Activated CD4-positive, alpha-beta T cell treated with anti-CD3 and anti-CD28 coated beads, Interleukin-2, Interleukin-6, amounts not matched to agents 100 ng/mL and 50 ng/mL, durations not matched to agents 16 hours and 8 hours (primary cell): ENCODE results near the gene HLA-DOB.

Experiments
- DNase-seq: peaks from one replicate; pipeline ENCODE4 v3.0.0-alpha.2; 2020

The HLA-DOB gene

DNA sequence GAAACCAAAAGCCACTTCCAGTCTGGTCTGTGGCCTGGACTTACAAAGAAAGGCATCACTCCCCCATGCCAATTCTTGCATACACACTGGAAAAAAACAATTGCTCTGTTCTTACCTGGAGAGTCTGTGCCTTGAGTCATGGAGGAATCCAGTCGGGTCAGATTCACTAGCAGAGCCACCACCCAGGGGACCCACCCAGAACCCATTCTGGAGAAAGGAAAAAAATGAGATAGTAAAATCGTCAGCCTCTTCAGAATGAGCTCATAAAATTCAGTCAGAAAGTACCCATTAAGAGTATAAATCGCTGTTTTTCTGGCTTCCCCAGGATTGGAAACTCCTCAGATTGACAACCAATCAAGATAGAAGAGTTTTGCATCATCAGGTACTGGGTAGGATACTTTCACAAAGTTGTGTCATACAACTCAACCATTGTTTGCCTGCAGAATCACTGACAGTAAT is at the start of gene HLA-DOB:
HLA-DOB (minus strand) TSS at position 257 of the 459 bp plus-strand sequence; CDS start at position 206, 51 bp downstream.
- peak; percentile 40 for DNase-seq

DNA sequence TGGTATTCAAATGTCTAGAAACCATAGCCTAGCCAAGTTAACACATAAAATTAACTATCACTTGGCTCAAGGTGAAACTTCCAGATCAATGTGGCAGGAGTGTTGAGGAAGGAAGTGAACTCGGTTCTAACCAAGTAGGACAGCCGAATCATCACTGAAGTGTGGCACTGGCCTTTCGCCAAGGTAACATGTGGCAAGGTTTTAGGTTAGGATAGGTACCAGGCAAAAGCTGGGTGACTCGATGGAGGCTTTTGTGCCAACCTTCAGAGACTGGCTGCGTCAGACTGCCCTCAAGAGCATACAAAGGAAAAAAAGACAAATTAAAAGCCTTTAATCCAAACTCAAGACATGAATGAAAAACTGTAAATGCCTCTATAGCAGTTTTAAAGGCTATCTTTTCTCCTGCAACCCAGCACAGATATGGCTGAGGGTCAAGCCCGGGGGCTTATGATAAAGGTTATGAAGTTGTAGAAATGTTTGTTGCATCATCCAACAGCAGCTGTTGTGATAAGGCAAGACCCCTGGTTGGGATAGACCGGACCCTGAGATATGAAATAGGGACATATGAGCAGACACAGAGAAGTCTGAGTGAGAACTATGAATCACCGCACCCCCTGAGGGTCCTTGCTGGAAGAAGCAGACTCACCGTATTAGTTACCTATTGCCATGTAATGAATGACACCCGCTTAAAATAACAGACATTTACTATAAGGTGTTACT is 49.1 kb upstream of the HLA-DOB start:
- no peak for DNase-seq

DNA sequence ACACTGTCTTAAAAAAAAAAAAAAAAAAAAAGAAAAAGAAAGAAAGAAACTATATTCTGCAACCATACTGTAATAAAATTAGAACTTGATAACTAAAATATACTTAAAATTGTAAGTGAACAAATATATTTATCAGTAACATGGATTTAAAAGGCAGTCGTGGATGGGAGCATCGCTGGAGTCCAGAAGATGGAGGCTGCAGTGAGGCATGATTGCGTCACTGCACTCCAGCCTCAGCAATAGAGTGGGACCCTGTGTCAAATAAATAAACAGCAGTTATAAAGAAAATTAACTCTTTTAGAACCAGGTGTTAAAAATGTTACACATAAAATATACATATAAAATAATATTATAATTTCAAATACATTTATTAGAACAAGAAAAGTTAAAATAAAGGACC is 45.9 kb upstream of the HLA-DOB start:
- no peak for DNase-seq

DNA sequence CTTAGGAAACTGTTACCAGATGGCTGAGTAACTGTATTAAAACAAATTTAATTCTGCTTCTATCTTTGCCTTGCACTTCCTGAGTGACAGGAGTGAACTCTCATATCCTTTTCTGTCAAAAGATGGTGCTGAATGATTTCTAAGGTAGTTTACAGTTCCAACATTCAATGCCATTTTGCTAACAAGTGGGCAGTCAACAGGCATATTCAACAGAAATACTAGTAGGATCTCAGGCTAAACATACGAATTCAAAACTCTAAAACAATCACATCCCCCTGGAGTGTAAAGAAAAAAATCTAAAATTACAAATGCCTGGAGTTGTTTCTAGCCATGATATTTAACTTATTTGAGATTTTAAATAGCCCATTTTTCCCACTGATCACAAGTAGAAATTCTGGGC is 43.9 kb upstream of the HLA-DOB start:
- no peak for DNase-seq

DNA sequence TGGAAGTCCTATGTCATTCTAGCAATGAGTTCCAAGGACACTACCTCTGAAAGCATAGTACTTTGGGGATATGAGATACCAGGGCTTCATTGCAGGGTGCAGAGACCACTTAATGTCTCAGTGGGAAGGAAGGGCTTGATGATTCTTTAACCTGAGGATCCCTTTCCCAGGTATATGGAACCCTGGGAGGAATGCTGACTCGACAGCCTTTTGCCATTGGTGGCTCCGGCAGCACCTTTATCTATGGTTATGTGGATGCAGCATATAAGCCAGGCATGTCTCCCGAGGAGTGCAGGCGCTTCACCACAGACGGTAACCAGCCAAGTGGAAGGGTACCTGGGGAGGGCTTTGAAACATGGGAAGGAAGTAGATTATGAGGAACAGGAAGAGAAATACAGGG is 41.4 kb upstream of the HLA-DOB start:
- no peak for DNase-seq

DNA sequence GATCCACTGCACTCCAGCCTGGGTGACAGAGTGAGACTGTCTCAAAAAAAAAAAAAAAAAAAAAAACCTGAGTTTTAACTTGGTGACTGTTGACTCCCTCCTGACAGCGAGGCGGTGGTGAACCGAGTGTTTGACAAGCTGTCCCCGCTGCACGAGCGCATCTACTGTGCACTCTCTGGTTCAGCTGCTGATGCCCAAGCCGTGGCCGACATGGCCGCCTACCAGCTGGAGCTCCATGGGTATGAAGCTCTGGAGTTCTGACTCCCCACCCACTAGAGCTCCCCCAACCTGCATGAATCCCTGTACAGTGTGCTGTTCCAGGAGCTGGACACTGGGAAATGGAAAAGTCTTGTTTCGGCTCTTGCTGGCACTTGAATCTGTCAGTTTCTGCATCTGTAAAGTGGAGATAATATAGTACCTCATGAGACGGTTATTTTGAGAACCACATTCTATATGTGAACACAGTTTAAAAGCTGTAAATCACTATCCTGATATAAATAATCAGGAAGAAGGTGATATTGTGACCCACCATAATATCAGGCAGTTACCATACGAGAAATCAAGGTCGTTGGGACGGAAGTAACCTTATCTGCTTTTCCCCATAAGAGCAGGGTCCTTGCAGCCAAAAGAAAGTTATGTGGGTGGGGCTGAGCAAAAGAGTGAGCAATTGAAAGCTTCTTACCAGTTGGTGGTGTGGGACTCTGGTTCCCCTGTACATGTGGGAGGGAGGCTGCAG is 40.5 kb upstream of the HLA-DOB start:
- no peak for DNase-seq

DNA sequence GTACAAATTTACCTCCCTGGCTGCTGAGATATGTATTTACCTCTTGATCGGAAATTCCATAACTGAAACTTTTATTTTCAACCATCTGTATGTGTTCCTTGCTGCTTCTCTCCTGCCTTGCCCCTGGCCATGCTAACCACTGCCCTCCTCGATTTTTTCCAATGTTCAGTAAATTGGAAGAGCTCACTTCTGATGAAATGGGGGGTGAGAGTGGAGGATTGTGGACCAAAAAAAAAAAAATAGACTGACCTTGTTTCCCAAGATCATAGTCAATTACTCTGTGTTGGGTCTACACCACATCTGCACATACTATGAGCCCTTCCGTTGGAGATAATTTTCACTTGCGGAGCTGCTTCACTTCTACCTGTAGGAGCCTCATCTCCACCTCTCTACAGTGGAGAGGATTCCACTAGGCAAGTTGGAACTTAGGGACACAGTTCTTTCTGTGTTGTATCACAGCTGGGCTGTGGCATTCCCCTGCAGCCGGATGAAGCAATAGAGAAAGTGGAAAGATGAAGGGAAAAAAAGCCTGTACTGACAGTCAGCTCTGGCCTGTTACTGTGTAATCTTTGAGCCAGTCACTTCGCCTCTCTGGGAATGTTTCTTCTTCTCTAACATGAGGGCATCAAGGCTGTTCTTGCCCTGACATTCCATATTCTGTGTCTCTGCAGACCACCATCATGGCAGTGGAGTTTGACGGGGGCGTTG is 38.8 kb upstream of the HLA-DOB start:
- DNase-seq: no peak

DNA sequence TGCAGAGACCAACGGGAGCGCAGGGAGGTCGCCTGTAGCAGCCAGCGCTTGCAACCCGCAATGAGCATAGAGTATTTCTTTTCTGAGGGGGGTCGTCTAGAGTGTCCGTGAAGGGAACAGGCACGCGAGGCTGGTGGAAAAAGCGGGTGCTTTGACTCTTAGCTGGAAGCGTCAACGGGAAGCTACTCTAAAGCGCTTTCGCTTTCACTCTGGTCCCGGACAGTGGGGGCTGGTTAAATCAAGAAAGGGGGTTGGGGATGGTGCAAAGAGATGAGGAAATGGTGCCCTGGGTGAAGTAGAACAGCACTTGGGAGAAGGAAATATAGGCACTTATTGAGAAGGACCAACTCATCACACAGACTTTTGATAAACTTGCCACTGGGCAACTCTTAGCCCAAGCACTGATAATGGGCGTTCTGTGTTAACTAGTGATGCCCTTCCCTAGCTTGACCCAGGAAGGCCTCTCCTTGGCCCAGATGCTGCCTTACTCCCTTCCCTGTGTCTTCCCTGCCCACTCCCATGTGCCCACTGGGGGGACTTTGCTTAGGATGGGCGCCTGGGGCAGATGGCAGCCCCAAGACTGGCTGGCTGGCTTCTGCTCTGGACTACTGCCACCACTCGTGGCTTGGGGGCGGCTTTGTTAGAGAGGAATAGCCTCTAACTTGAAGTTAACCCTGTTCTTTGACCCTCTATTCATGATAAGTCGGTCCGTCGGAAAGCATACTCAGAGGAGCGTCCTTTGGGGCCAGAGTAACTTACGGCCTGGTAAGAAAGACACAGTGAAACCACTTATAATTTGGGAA is 37.8 kb upstream of the HLA-DOB start:
- DNase-seq: peak; percentile 74

DNA sequence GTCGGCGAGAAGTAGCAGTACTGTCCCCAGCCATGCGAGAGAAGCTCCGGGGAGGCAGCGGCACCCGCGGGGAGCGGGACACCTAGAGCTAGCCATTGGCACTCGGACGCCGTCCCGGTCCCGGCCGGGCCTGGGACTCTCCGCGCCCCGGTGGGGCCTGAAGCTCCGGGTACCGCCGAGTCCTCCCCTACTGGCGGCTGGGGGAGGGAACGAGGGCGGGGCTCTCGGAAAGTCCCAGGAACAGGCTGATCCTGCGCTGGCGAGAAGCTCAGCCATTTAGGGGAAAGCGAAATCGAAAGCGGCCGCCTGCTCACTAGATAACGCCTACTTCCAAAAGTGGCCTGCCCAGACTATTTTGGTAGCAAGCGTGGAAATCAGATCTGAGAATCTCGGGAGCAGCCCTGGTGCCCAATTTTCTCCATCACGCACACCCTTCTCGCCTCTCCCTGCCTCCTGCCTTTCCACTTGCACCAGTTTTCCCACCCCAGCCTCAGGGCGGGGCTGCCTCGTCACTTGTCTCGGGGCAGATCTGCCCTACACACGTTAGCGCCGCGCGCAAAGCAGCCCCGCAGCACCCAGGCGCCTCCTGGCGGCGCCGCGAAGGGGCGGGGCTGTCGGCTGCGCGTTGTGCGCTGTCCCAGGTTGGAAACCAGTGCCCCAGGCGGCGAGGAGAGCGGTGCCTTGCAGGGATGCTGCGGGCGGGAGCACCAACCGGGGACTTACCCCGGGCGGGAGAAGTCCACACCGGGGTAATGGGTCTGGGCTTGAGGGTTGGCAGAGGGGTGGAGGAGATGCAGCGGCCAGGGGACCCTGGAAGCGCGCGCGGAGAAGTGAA is 37.0 kb upstream of the HLA-DOB start, which contains the start of the genes PSMB9 and TAP1:
PSMB9 (plus strand) TSS at position 652 of the 835 bp plus-strand sequence; CDS start at position 690, 38 bp downstream.
TAP1 (minus strand) TSS at position 164 of the 835 bp plus-strand sequence; CDS start at position 96, 68 bp downstream.
- peak; percentile 96 for DNase-seq

DNA sequence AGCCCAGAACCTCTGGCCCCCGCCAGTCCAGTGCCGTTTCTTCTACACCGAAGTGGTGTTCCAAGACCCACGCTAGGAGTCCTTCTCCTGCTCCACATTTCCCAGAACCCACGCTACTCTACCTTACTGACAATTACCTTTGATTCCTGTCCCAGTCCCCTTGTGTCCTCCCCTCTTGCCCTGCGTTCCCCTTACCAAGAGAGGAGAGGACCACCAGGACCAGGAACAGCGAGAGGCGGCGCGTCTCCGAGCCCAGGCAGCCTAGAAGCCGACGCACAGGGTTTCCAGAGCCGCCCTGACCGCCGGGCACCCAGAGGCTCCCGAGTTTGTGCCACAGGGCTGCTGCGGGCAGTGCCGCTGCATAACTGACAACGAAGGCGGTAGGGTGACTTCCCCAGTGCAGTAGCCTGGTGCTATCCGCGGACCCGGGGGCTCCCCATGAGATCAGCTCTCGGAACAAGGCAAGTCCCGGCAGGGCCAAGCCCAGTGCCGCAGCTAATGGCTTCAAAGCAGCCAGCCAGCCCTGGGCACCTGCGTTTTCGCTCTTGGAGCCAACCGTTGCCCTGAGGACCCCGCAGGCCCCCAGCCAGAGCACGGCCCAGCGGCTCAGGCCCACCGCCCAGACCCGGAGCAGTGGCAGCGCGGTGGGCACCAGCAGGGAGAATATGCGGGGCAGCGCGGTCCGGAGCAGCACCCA is 36.2 kb upstream of the HLA-DOB start:
- DNase-seq: peak; percentile 51

DNA sequence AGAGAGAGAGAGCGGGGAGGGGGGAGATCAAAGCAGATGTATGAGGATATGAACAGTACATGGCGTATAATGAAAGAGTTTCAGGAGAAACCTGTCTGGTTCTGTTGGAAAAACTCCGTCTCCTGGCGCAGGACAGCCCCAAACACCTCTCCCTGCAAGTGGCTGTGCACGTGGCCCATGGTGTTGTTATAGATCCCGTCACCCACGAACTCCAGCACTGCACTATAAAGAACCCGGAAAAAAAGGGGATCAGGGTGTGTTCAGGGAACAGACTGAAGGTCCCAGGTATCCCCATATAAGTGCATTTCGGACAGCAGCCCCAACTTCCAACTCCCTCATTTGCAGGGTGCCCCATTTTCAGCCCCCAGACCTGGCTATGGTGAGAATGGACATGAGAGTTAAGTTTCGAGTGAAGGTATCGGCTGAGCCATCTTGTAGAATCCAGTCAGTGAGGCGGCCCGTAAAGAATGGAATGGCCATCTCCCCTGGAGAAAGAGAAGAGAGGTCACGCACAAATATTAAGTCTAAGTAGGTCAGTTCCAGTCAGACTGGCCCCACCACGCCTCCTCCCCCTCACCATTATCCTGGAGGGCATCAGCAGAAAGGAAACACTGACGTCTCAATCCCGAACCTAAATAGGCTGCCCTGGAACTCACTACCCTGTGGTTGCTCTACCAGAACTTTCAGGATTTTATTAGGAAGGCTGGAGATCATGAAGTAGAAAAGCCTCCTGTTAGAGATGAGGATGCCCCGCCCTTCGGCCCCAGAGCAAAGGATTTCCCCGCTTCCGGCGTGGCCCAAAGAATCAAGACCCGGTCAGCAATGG is 35.4 kb upstream of the HLA-DOB start:
- peak; percentile 61 for DNase-seq

DNA sequence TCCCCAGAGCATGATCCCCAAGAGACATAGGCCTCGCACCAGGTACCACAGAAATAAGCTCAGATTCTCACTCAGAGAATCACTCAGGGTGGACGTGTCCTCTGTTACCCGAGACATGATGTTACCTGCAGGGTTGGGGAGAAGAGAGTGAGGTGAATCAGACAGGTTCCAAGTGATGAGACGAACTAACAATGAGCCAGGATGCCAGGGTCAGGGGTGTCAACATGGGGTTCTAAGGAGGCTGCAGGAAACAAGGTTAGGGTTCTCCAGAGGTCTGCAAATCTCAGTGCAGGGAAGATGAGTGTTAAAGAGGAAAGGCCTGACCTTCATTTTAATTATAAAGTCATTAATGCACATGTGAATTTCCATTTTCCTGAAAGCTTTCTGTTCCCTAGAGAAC is 34.2 kb upstream of the HLA-DOB start:
- no peak for DNase-seq

DNA sequence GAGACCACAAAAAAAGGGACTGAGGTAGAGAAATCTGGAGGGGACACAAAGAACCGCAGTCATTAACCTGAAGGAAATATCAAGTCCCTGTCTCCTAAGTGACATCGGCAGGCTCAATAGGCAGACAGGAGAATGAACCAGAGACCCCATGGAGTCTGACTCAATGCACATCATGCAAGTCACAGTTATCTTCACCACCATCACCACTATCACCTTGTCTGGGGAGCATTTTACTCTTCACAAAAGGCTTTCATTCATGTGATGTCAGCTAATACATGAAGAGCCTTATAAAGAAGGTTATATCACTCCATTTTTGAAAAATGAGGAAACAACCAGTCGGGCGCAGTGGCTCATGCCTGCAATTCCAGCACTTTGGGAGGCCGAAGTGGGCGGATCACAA is 32.3 kb upstream of the HLA-DOB start:
- no peak for DNase-seq

DNA sequence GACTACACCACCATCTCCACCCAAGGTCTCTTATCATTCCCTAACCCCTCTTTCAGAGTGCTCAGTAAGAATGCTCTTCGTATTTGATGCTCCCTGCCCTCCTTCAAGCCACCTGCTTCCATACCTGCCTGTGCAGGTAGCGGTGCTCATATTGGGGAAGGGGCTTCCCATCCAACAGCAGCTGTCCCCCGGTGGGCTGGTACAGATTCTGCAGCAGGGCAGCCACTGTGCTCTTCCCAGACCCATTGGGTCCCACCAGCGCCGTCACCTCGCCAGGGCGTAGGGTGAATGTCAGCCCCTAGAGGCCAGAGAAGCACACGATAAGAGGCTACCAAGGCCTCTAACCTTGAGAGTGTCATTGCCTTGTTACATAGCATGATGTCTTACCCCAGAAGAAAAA is 31.0 kb upstream of the HLA-DOB start:
- DNase-seq: no peak

DNA sequence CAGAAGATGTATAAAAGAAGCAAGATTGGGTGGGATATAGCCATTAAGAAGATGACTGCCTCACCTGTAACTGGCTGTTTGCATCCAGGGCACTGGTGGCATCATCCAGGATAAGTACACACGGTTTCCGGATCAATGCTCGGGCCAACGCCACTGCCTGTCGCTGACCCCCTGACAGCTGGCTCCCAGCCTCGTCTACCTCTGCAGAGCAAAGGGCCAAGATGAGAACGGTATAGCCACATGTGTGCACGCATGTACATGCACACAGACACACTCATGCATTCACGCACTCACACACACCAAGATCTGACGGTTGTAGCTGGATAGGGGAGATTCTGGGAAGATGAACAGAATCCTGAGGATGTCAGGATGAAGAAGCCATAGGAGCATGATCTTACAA is 30.2 kb upstream of the HLA-DOB start:
- no peak for DNase-seq

DNA sequence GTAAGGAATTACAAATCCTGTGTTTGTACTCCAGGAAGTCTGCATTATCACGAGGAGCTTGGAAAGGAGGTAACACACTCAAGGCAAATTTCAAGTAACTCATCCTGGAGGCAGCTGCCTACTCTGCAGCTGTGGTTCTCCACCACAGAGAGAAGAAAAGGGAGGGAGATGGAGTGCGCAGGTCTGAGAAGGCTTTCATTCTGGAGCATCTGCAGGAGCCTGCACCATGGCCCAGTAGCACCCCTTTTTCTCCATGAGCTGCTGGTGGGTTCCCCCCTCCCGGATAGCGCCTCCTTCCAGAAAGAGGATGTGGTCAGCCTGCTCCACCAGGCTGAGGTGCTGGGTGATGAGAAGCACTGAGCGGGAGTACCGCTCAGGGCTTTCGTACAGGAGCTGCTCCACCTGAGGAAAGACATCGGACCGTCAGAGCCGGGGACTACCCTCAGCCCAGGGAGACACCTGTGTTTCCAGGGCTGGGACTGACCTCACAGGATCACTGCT is 28.6 kb upstream of the HLA-DOB start:
- DNase-seq: peak; percentile 74

DNA sequence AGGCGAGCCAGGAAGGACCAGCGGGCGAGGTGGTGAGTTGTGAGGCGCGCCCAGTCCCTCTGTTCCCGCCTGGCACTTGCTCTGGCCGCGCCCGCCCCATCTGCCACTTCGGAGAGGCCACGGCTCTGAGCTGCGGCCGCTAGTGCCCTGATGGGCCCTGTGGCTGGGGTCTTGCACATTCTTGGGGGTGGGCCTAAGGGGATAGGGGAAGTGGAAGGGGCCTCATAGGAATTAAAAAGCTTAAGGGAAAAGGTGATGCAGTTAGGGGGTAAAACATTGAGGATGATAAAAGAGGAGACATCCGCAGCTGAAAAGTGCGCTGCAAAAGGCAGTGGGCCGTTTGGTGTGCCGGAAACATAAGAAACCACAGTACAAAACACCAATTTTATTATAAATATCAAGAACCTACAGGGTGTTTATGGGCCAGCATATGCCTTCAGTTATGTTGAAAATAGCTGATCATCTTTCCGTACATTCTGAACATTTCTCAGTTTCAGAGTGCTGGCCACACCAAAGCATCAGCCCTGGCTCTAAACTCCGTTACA is 28.1 kb upstream of the HLA-DOB start:
- DNase-seq: no peak

DNA sequence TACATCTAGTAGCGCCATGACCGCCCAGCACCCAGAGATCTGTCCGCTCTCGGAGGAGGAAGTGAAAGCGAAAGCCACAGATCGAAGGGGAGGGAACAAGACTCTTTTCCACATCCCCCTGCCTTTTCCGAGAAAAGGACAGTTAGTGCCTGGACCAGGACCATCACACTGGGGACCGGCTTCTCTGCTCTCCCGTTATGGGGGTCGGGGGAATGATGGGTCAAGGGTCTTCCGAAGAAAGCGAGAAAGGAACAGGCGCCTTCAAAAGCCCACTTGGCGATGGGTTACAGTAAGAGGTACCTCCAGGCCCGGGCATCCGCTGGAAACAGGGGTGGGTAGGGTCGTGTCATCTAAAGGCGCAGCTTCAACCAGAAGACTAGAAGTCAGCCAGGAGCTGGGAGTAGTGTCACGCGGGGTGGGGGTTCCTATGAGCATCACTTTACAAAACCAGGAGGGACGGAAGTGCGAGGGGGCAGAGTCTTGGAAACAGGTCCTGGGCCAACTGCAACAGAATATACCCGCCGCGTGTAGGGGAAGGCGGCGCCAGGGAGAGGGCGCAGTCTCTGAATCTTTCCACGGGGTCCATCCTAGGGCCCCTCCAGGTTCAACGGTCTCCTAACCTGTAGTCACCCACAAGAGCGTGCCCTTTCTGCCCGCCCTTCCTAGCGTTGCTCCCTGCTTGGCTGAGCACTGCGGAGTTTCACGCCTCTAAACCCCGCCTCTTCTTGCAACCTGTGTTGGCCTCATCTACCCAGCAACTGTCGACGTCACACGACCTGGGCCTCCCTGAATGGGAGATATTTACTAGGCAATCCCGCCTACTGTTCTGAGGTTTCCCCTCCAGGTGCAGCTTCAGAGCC is 27.4 kb upstream of the HLA-DOB start, which contains the start of gene PSMB8:
PSMB8 (minus strand) TSS at position 69 of the 860 bp plus-strand sequence; CDS start at position 18, 51 bp downstream.
- DNase-seq: peak; percentile 99
